ENCODE measurements around the gene PALD1. TPM values are rescaled to one million over a fixed set of nuclear protein-coding genes. Genes with fewer than 3 reads are reported as not detected.

Gene PALD1
- total and polyA plus RNA-seq, 4 experiments from 2014 or later, result not detected

- no peak overlapping the region for H3K4me3 ChIP-seq (ENCODE audit: low read length in 2 of 2)
Observed at GRCh38 chr10:70494536-70494935, 16.0 kb downstream of the PALD1 start.

DNA sequence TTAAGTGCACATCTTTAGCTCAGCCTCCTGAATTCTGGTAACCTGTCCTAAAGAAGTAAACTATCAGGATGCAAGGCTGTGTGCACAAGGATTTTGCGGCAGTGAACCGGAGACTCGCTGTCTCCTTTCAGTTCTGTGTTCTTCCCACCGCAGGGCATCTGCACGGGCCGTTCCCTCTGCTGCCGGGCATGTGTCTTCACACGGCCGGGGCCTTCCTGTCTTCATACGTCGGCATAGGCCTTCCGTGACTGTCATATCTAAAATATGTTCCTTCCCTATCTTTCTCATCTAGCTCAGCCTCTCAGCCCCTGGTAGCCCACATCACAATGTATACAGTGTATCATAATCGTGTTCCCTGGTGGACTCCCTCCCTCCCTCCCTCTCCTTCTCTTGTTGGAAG, 16.4 kb downstream of the PALD1 start:
- Histone ChIP-seq H3K36me3 (ENCODE audit: insufficient read depth, low read length) (no peaks in the 10 kb centered on the region), H3K4me3 (ENCODE audit: low read length in 2 of 2) (no peak overlapping the region), H3K9me3 (ENCODE audit: control insufficient read depth in 1 of 2, low read length in 2 of 2) (no peaks in the 10 kb centered on the region), H3K27ac (ENCODE audit: low read depth, low read length) (no peak overlapping the region), H3K4me1 (ENCODE audit: insufficient read depth, low read length) (peaks cover 6% of the 10 kb centered on the region), H3K27me3 (ENCODE audit: insufficient read depth, low read length) (no peaks in the 10 kb centered on the region)
- CTCF ChIA-PET (ENCODE audit: partially characterized antibody), result interaction anchor here (2.2 kb wide), 1 partner anchor 18 kb away, joined by 7 read pairs; no protein-coding TSS in a partner anchor
- peak overlapping the region in 1 of 7 donors; percentile 15 for H3K27ac Mint-ChIP-seq
- DNase-seq, result no peak
- H3K36me3 Mint-ChIP-seq, result no peaks in the 10 kb centered on the region
- intact Hi-C loops (cut with micrococcal nuclease), result no loop called here
- no peaks in the 10 kb centered on the region for H3K9me3 Mint-ChIP-seq
- H3K27me3 Mint-ChIP-seq, result peaks cover 4 to 9% of the 10 kb centered on the region in 2 donors
- peak overlapping the region in 7 of 8 donors; percentile 33 to 67 (median 57) for H3K4me3 Mint-ChIP-seq
- POLR2A ChIA-PET (ENCODE audit: partially characterized antibody), result no interaction called here
- peaks cover 7 to 21% (median 12%) of the 10 kb centered on the region in 4 donors for H3K4me1 Mint-ChIP-seq

More at GRCh38 chr10:70494536-70494935, 16.0 kb downstream of the PALD1 start:
- ChIA-PET POLR2A (ENCODE audit: partially characterized antibody) (interaction anchor here (0.8 kb wide), 1 partner anchor 17 kb away, joined by 3 read pairs; no protein-coding TSS in a partner anchor), CTCF (ENCODE audit: partially characterized antibody) (interaction anchor here (2.2 kb wide), 1 partner anchor 17 kb away, joined by 7 read pairs; no protein-coding TSS in a partner anchor)
- DNase-seq, result no peak
- intact Hi-C loops (cut with micrococcal nuclease), result no loop called here
- Mint-ChIP-seq H3K36me3 (no peaks in the 10 kb centered on the region), H3K9me3 (no peaks in the 10 kb centered on the region), H3K4me3 (peak overlapping the region in 7 of 8 donors; percentile 15 to 67 (median 57)), H3K27ac (peak overlapping the region in 1 of 7 donors; percentile 52), H3K27me3 (peaks cover 4 to 9% of the 10 kb centered on the region in 2 donors), H3K4me1 (peaks cover 7 to 21% (median 12%) of the 10 kb centered on the region in 4 donors)
- Histone ChIP-seq H3K9me3 (ENCODE audit: control insufficient read depth in 1 of 2, low read length in 2 of 2) (no peaks in the 10 kb centered on the region), H3K27ac (ENCODE audit: low read depth, low read length) (no peak overlapping the region), H3K36me3 (ENCODE audit: insufficient read depth, low read length) (no peaks in the 10 kb centered on the region), H3K4me1 (ENCODE audit: insufficient read depth, low read length) (peaks cover 6% of the 10 kb centered on the region), H3K27me3 (ENCODE audit: insufficient read depth, low read length) (no peaks in the 10 kb centered on the region)

DNA sequence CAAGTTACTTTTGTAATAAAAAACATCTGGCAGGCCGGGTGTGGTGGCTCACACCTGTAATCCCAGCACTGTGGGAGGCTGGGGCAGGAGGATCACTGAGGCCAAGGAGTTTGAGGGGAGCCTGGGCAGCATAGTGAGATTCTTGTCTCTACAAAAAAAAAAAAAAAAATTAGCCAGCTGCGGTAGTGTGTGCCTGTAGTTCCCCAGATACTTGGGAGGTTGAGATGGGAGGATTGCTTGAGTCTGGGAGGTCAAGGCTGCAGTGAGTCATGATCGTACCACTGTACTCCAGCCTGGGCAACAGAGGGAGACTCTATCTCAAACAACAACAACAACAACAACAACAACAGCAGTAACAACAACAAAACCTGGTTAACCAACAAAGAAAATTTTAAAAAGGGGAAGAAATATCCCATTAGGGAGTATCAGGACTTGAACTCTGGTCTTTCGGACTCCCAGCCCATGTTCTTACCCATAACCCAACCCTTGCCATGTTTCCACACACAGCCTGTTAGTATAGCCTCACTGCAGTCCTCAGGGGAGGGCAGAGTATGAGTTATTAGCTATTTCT, 17.2 kb downstream of the PALD1 start:
- CTCF ChIA-PET (ENCODE audit: partially characterized antibody), result interaction anchor here (2.2 kb wide), 1 partner anchor 19 kb away, joined by 7 read pairs; no protein-coding TSS in a partner anchor
- H3K36me3 Mint-ChIP-seq, result no peaks in the 10 kb centered on the region
- H3K27me3 Mint-ChIP-seq, result peaks cover 4 to 9% of the 10 kb centered on the region in 2 donors
- no peak for DNase-seq
- Histone ChIP-seq H3K27me3 (ENCODE audit: insufficient read depth, low read length) (no peaks in the 10 kb centered on the region), H3K9me3 (ENCODE audit: control insufficient read depth in 1 of 2, low read length in 2 of 2) (no peaks in the 10 kb centered on the region), H3K27ac (ENCODE audit: low read depth, low read length) (no peak overlapping the region), H3K36me3 (ENCODE audit: insufficient read depth, low read length) (no peaks in the 10 kb centered on the region), H3K4me3 (ENCODE audit: low read length in 2 of 2) (no peak overlapping the region), H3K4me1 (ENCODE audit: insufficient read depth, low read length) (peaks cover 6% of the 10 kb centered on the region)
- H3K4me1 Mint-ChIP-seq, result peaks cover 7 to 21% (median 12%) of the 10 kb centered on the region in 4 donors
- intact Hi-C loops (cut with micrococcal nuclease), result no loop called here
- no peak overlapping the region for H3K27ac Mint-ChIP-seq
- H3K4me3 Mint-ChIP-seq, result no peak overlapping the region
- no peaks in the 10 kb centered on the region for H3K9me3 Mint-ChIP-seq
- POLR2A ChIA-PET (ENCODE audit: partially characterized antibody), result no interaction called here

- no peaks in the 10 kb centered on the region for H3K36me3 Mint-ChIP-seq
- no peaks in the 10 kb centered on the region for H3K9me3 Mint-ChIP-seq
- H3K27me3 Mint-ChIP-seq, result peaks cover 4 to 9% of the 10 kb centered on the region in 2 donors
- Histone ChIP-seq H3K9me3 (ENCODE audit: control insufficient read depth in 1 of 2, low read length in 2 of 2) (no peaks in the 10 kb centered on the region), H3K27ac (ENCODE audit: low read depth, low read length) (no peak overlapping the region), H3K4me1 (ENCODE audit: insufficient read depth, low read length) (peaks cover 6% of the 10 kb centered on the region), H3K36me3 (ENCODE audit: insufficient read depth, low read length) (no peaks in the 10 kb centered on the region), H3K27me3 (ENCODE audit: insufficient read depth, low read length) (no peaks in the 10 kb centered on the region), H3K4me3 (ENCODE audit: low read length in 2 of 2) (no peak overlapping the region)
- no peak overlapping the region for H3K4me3 Mint-ChIP-seq
- H3K4me1 Mint-ChIP-seq, result peaks cover 7 to 21% (median 12%) of the 10 kb centered on the region in 4 donors
- no peak for DNase-seq
- no peak overlapping the region for H3K27ac Mint-ChIP-seq
- ChIA-PET CTCF (ENCODE audit: partially characterized antibody) (no interaction called here), POLR2A (ENCODE audit: partially characterized antibody) (no interaction called here)
- intact Hi-C loops (cut with micrococcal nuclease), result no loop called here
Observed at GRCh38 chr10:70496341-70497119, 18.0 kb downstream of the PALD1 start.

DNA sequence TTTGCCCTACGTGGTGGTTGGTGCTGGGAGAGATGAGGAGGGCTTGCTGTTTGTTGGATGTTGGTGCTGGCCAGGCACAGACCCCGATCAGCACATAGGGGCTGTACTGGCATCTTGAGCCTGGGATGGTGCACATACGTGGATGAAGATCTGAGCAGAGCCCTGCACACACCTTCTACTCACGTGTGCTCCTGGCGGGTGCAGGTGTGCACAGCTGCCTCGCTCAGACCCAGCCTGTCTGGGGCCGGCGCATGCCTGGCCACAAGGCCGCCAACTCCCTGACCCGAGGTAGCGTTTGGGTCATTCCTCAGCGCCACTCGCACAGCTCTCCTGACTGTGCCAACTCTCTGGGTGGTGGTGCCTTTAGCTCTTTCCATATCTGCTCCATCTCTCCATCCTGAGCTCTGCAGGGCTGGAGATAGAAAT, 18.6 kb downstream of the PALD1 start:
- CTCF ChIA-PET (ENCODE audit: partially characterized antibody), result no interaction called here
- Mint-ChIP-seq H3K4me3 (no peak overlapping the region), H3K9me3 (no peaks in the 10 kb centered on the region), H3K36me3 (no peaks in the 10 kb centered on the region), H3K27me3 (peaks cover 4 to 9% of the 10 kb centered on the region in 2 donors), H3K27ac (no peak overlapping the region), H3K4me1 (peaks cover 7 to 21% (median 12%) of the 10 kb centered on the region in 4 donors)
- POLR2A ChIA-PET (ENCODE audit: partially characterized antibody), result no interaction called here
- no peak overlapping the region for H3K4me3 ChIP-seq (ENCODE audit: low read length in 2 of 2)
- intact Hi-C loops (cut with micrococcal nuclease), result no loop called here
- no peaks in the 10 kb centered on the region for H3K9me3 ChIP-seq (ENCODE audit: control insufficient read depth in 1 of 2, low read length in 2 of 2)
- peaks cover 6% of the 10 kb centered on the region for H3K4me1 ChIP-seq (ENCODE audit: insufficient read depth, low read length)
- no peaks in the 10 kb centered on the region for H3K27me3 ChIP-seq (ENCODE audit: insufficient read depth, low read length)
- DNase-seq, result no peak
- H3K36me3 ChIP-seq (ENCODE audit: insufficient read depth, low read length), result no peaks in the 10 kb centered on the region
- no peak overlapping the region for H3K27ac ChIP-seq (ENCODE audit: low read depth, low read length)

DNA sequence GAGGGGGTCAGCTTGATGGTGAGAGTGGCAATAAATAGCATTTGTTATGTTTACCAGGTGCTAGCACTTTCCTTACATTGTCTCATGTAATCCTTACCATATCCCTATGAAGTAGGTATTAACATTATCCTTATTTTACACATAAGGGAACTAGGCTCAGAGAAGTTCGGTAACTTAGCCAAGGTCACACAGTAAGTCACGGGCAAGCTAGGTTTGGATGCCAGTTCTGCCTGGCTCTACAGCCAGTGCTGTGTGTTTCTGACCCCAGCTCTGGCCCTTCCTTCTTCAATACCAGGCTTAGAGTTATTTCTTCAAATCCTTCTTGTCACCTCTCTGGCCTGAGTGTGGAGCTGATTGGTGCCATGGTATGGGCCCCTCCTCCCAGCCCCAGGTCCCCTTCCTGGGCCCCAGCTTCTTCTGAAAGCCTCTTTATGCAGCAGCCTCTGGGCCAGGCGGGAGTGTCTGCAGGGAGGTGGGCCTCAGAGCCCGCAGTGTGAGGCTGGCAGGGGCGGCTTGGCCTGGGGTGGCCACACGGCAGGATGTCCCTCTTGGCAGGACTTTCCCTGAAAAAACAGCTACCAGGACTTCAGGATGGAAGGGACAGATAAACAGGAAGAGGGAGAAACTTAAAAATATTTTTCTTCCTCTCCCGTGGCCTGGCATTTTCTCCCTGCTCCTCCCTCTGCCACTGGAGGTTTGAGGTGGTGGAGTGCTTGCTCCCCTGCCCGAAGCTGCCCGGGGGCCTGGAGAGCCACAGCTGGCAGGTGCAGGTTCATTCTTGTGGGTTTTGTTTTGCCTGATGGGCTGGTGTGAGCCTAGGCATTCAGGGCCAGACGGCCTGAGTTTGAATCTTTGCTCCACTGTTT, 20.6 kb downstream of the PALD1 start:
- no peak overlapping the region for H3K27ac ChIP-seq (ENCODE audit: low read depth, low read length)
- peaks cover 4 to 9% of the 10 kb centered on the region in 2 donors for H3K27me3 Mint-ChIP-seq
- peaks cover 7 to 14% (median 11%) of the 10 kb centered on the region in 4 donors for H3K4me1 Mint-ChIP-seq
- no peaks in the 10 kb centered on the region for H3K9me3 Mint-ChIP-seq
- intact Hi-C loops (cut with micrococcal nuclease), result no loop called here
- H3K4me3 ChIP-seq (ENCODE audit: low read length in 2 of 2), result no peak overlapping the region
- ChIA-PET POLR2A (ENCODE audit: partially characterized antibody) (no interaction called here), CTCF (ENCODE audit: partially characterized antibody) (no interaction called here)
- no peak for DNase-seq
- no peaks in the 10 kb centered on the region for H3K36me3 ChIP-seq (ENCODE audit: insufficient read depth, low read length)
- H3K36me3 Mint-ChIP-seq, result no peaks in the 10 kb centered on the region
- H3K4me3 Mint-ChIP-seq, result no peak overlapping the region
- H3K4me1 ChIP-seq (ENCODE audit: insufficient read depth, low read length), result peaks cover 5% of the 10 kb centered on the region
- H3K27ac Mint-ChIP-seq, result peak overlapping the region in 1 of 7 donors; percentile 49
- H3K27me3 ChIP-seq (ENCODE audit: insufficient read depth, low read length), result no peaks in the 10 kb centered on the region
- H3K9me3 ChIP-seq (ENCODE audit: control insufficient read depth in 1 of 2, low read length in 2 of 2), result no peaks in the 10 kb centered on the region

DNA sequence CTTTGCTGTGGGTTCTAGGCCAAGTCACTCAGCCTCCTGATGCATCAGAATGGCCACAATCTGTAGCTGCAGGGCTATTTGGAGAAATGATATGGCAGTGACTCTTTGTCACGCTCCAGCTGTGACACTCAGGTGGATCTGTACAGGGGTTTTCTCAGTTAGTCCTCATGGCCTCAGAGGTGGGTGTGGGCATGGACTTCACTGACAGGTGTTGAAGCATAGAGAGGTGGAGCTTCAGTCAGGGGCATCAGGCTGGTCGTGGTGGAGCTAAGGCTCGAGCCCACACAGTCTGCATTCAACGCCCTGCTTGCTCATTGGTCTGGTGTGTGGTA, 21.2 kb downstream of the PALD1 start:
- Histone ChIP-seq H3K4me3 (ENCODE audit: low read length in 2 of 2) (no peak overlapping the region), H3K27ac (ENCODE audit: low read depth, low read length) (no peak overlapping the region), H3K27me3 (ENCODE audit: insufficient read depth, low read length) (no peaks in the 10 kb centered on the region), H3K4me1 (ENCODE audit: insufficient read depth, low read length) (no peaks in the 10 kb centered on the region), H3K36me3 (ENCODE audit: insufficient read depth, low read length) (no peaks in the 10 kb centered on the region), H3K9me3 (ENCODE audit: control insufficient read depth in 1 of 2, low read length in 2 of 2) (no peaks in the 10 kb centered on the region)
- ChIA-PET POLR2A (ENCODE audit: partially characterized antibody) (no interaction called here), CTCF (ENCODE audit: partially characterized antibody) (no interaction called here)
- no peaks in the 10 kb centered on the region for H3K9me3 Mint-ChIP-seq
- H3K4me1 Mint-ChIP-seq, result peaks cover 5 to 8% (median 7%) of the 10 kb centered on the region in 4 donors
- peaks cover 4 to 9% of the 10 kb centered on the region in 2 donors for H3K27me3 Mint-ChIP-seq
- no peak overlapping the region for H3K4me3 Mint-ChIP-seq
- no peaks in the 10 kb centered on the region for H3K36me3 Mint-ChIP-seq
- intact Hi-C loops (cut with micrococcal nuclease), result no loop called here
- no peak for DNase-seq
- no peak overlapping the region for H3K27ac Mint-ChIP-seq
